Vagina (tissue), 2 donors: Measurements from ENCODE around the gene KCTD11. TPM values are rescaled to one million over a fixed set of nuclear protein-coding genes. Genes with fewer than 3 reads are reported as not detected.

Source experiments
- DNase-seq, 2 donors: peaks; one replicate each; pipeline ENCODE4 v3.0.0-alpha.2; 2017; ENCODE audit errors: extremely low spot score in 2 of 2
- H3K27ac ChIP-seq: fragments of 200-600 bp; sonication (generic); one replicate; pipeline ENCODE4 v1.5.1; 2019
- H3K27me3 ChIP-seq: fragments of 200-600 bp; sonication (generic); one replicate; pipeline ENCODE4 v1.5.1; 2019
- H3K36me3 ChIP-seq, 2 donors: fragments of 200-600 bp; sonication (generic); one replicate each; pipeline ENCODE4 v1.5.1; 2017 to 2019
- H3K4me1 ChIP-seq: fragments of 200-600 bp; sonication (generic); one replicate; pipeline ENCODE4 v1.5.1; 2019
- H3K4me3 ChIP-seq, 2 donors: fragments of 200-600 bp; sonication (generic); 1 replicate in 1 of 2; 2 replicates in 1 of 2; pipeline ENCODE4 v1.5.1; 2016 to 2019
- H3K9me3 ChIP-seq: fragments of 200-600 bp; sonication (generic); one replicate; pipeline ENCODE4 v1.5.1; 2019
- POLR2A ChIP-seq, 2 donors: fragments of 450-650 bp; IDR thresholded peaks; one replicate each; pipeline ENCODE4 v1.6.1; 2017; ENCODE audit warnings: antibody characterized with exemption in 2 of 2, mild to moderate bottlenecking in 2 of 2, moderate library complexity in 2 of 2
- POLR2AphosphoS5 ChIP-seq, 2 donors: sonication (generic); formaldehyde crosslinking; IDR thresholded peaks; one replicate each; pipeline ENCODE4 v1.9.0; 2017; ENCODE audit warnings: antibody characterized with exemption in 2 of 2, mild to moderate bottlenecking in 2 of 2, low read depth in 1 of 2; ENCODE audit not compliant: insufficient read depth in 1 of 2
- intact Hi-C: fragments of 100-400 bp; cut with DNase I; formaldehyde crosslinking; loops from one replicate; pipeline ENCODE4 v1.15.1; 2023
- total RNA-seq: library from RNA; depleted of rRNA; stranded (reverse); fragments of >200 nt; gene quantifications from one replicate; pipeline ENCODE4 v1.2.3, GENCODE V29; 2016
- TF ChIP-seq, protein P1 (sequence below), 3 experiments: fragments of 450-650 bp in 2 of 3; fragments of 200-600 bp in 1 of 3; sonication (generic) in 1 of 3; IDR thresholded peaks; one replicate each; pipeline ENCODE4 v1.5.1; 2017 to 2019; ENCODE audit warnings: antibody characterized with exemption in 3 of 3, mild to moderate bottlenecking in 2 of 3, moderate library complexity in 2 of 3

KCTD11 gene
- total RNA-seq, 1 donor from 2014 or later, result 12.5 TPM

DNA sequence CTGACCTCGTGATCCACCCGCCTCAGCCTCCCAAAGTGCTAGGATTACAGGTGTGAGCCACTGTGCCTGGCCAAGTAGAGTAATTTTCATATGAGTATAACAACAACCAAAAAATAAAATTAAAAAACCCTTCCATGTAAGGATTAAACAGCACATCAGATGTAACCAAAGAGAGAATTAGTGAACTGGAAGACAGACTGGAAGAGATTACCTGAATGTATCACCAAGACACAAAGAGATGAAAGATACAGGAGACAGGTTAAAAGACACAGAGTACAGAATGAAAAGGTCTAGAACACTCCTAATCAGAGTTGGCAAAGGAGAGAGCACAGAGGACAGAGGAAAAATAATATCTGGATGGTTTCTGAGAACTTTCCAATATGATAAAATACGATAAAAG lies 27.2 kb downstream of the KCTD11 start:
- TF ChIP-seq, protein P1, sequence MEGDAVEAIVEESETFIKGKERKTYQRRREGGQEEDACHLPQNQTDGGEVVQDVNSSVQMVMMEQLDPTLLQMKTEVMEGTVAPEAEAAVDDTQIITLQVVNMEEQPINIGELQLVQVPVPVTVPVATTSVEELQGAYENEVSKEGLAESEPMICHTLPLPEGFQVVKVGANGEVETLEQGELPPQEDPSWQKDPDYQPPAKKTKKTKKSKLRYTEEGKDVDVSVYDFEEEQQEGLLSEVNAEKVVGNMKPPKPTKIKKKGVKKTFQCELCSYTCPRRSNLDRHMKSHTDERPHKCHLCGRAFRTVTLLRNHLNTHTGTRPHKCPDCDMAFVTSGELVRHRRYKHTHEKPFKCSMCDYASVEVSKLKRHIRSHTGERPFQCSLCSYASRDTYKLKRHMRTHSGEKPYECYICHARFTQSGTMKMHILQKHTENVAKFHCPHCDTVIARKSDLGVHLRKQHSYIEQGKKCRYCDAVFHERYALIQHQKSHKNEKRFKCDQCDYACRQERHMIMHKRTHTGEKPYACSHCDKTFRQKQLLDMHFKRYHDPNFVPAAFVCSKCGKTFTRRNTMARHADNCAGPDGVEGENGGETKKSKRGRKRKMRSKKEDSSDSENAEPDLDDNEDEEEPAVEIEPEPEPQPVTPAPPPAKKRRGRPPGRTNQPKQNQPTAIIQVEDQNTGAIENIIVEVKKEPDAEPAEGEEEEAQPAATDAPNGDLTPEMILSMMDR (IDR thresholded peaks at IDR 0.05), result no peak
- no peak for TF ChIP-seq POLR2A (IDR thresholded peaks at IDR 0.05)
- TF ChIP-seq POLR2AphosphoS5 (IDR thresholded peaks at IDR 0.05; ENCODE audit: insufficient read depth in 1 of 2, low read depth in 1 of 2), result no peak
- peaks cover 32% of the 10 kb centered on the region for H3K4me1 ChIP-seq
- H3K27ac ChIP-seq, result no peak overlapping the region
- DNase-seq, result no peak
- H3K27me3 ChIP-seq, result no peaks in the 10 kb centered on the region
- no peaks in the 10 kb centered on the region for H3K36me3 ChIP-seq
- no peaks in the 10 kb centered on the region for H3K9me3 ChIP-seq
- intact Hi-C loops, result no loop called here
- H3K4me3 ChIP-seq, result no peak overlapping the region

DNA sequence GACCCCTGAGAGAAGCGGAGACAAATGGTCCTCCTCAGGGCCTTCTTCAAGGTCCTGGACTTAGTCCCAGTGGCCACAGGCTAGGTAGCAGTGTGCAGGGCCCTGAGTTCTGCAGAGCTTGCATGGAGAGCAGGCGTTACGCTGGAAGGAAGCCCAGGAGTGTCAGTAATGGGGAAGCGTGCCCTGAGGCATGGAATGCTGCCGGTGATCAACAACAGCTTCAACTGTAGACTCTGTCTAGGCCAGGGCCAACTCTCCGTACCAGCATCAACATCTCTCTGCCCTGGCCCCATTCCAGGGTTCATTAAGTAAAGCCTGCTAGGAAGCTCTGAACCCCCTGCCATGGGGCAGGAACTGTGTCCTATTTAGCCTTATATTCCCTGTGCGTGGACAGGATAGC lies 28.4 kb downstream of the KCTD11 start:
- TF ChIP-seq POLR2A (IDR thresholded peaks at IDR 0.05) (no peak), POLR2AphosphoS5 (IDR thresholded peaks at IDR 0.05; ENCODE audit: insufficient read depth in 1 of 2, low read depth in 1 of 2) (no peak)
- TF ChIP-seq, protein P1 (IDR thresholded peaks at IDR 0.05), result no peak
- no peaks in the 10 kb centered on the region for H3K9me3 ChIP-seq
- H3K4me3 ChIP-seq, result peak overlapping the region; percentile 57 to 61
- DNase-seq, result no peak
- H3K27ac ChIP-seq, result peak overlapping the region; percentile 59
- H3K27me3 ChIP-seq, result no peaks in the 10 kb centered on the region
- peaks cover 39% of the 10 kb centered on the region for H3K4me1 ChIP-seq
- no peaks in the 10 kb centered on the region for H3K36me3 ChIP-seq
- intact Hi-C loops, result no loop called here

DNA sequence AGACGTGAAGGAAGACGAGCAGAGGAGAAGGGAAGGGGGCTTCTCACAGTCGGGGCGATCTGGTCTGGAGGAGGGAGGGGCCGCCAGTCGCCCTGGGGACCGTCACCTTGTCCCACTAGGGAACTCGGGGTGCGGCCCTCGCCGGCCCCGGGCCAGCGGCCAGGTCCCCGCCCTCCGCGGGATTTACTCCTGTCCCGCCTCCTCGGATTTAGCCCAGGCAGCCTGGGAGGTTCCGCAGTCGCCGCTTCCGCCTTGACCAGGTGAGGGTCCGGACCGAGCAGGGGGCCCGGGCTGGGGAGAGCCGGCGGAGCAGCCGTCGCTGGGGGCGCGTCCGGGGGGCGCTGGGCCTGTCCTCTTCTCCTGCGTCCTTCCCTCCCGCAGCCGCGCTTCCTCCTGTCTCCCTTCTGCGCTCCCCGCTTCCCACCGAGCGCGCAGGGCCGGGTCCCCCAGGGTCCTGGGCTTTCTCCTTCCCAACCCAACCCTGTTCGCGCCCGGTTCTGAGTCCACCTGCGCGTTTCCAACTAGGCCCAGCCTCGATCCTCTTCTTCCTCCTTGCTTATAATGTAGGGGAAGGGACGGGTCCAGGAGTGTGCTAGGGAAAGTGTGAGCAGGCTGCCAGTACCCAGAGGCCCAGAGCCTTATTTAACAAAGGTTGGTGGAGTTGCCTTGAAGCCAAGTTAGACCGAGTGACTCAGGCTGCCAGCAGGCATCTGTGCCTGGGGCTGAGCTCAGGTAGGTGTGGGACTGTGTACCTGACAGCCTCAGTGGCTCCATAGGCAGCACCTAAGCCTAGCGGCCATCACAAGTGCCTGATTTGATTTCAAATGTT lies 29.1 kb downstream of the KCTD11 start, which contains the start of gene TNK1:
TSS of gene TNK1 (plus strand) at position 235 of the 829 bp plus-strand sequence. CDS start 1,838 bp downstream, outside the sequence.
- intact Hi-C loops, result no loop called here
- Histone ChIP-seq H3K4me1 (peaks cover 39% of the 10 kb centered on the region), H3K27ac (peak within 1 kb of the TSS; percentile 59), H3K36me3 (no peaks in the 10 kb centered on the region), H3K27me3 (no peaks in the 10 kb centered on the region), H3K9me3 (no peaks in the 10 kb centered on the region), H3K4me3 (peak within 1 kb of the TSS; percentile 57 to 61)
- TF ChIP-seq POLR2A (IDR thresholded peaks at IDR 0.05) (peak in 1 of 2 donors; percentile 61), POLR2AphosphoS5 (IDR thresholded peaks at IDR 0.05; ENCODE audit: insufficient read depth in 1 of 2, low read depth in 1 of 2) (peak in 1 of 2 donors; percentile 84)
- TF ChIP-seq, protein P1 (IDR thresholded peaks at IDR 0.05), result no peak
- no peak for DNase-seq

DNA sequence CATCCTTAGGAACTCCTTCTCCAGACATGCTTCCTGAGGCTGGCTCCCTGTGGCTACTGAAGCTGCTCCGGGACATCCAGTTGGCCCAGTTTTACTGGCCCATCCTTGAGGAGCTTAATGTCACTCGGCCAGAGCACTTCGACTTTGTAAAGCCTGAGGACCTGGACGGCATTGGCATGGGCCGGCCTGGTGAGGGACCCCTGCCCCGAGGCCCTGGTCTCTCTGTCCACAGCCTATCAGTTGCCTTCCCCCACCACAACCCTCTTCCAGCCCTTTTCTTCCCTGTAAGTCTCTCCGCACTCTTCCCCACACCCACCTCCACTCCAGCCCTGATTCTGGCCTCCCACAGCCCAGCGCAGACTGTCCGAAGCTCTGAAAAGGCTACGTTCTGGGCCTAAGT lies 30.9 kb downstream of the KCTD11 start:
- Histone ChIP-seq H3K4me3 (no peak overlapping the region), H3K9me3 (no peaks in the 10 kb centered on the region), H3K4me1 (peaks cover 39% of the 10 kb centered on the region), H3K27me3 (no peaks in the 10 kb centered on the region), H3K36me3 (no peaks in the 10 kb centered on the region), H3K27ac (no peak overlapping the region)
- TF ChIP-seq, protein P1 (IDR thresholded peaks at IDR 0.05), result no peak
- TF ChIP-seq POLR2A (IDR thresholded peaks at IDR 0.05), result no peak
- no peak for TF ChIP-seq POLR2AphosphoS5 (IDR thresholded peaks at IDR 0.05; ENCODE audit: insufficient read depth in 1 of 2, low read depth in 1 of 2)
- no peak for DNase-seq
- intact Hi-C loops, result no loop called here

DNA sequence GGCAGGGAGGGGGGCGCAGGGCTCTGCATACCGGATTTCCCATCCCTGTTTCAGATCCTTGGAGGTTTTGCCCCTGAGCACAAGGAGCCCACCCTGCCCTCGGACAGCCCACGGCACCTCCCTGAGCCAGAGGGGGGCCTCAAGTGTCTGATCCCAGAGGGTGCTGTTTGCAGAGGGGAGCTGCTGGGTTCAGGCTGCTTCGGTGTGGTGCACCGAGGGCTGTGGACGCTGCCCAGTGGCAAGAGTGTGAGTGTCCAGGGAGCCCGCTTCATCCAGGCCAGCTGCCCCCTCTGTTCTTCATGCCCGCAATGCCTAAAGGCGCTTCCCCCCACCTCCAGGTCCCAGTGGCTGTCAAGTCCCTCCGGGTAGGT lies 31.4 kb downstream of the KCTD11 start:
- peak overlapping the region; percentile 67 for H3K27ac ChIP-seq

More for the DNA sequence above, 31.4 kb downstream of the KCTD11 start:
- H3K27me3 ChIP-seq, result no peaks in the 10 kb centered on the region
- TF ChIP-seq POLR2AphosphoS5 (IDR thresholded peaks at IDR 0.05; ENCODE audit: insufficient read depth in 1 of 2, low read depth in 1 of 2), result no peak
- TF ChIP-seq POLR2A (IDR thresholded peaks at IDR 0.05), result no peak
- TF ChIP-seq, protein P1 (IDR thresholded peaks at IDR 0.05), result no peak
- H3K9me3 ChIP-seq, result no peaks in the 10 kb centered on the region
- DNase-seq, result no peak
- H3K4me3 ChIP-seq, result peak overlapping the region; percentile 44 to 53
- intact Hi-C loops, result no loop called here
- H3K36me3 ChIP-seq, result no peaks in the 10 kb centered on the region
- peaks cover 39% of the 10 kb centered on the region for H3K4me1 ChIP-seq
